HEK293T (cell line): ENCODE results near the gene IGDCC3.

Experiments
- CTCF ChIA-PET: fragments of 350-600 bp; formaldehyde crosslinking; extraction: SDS; loops from one replicate; lab custom pipeline; 2021; ENCODE audit warnings: antibody characterized with exemption, inconsistent platforms; lab: Yijun Ruan, JAX
- POLR2A ChIA-PET: fragments of 350-600 bp; formaldehyde crosslinking; extraction: SDS; loops from one replicate; lab custom pipeline; 2020; ENCODE audit warnings: antibody characterized with exemption, inconsistent platforms; lab: Yijun Ruan, JAX
- DNase-seq: peaks from one replicate; pipeline ENCODE4 v3.0.0; 2012; ENCODE audit warnings: mixed read lengths; ENCODE audit errors: extremely low spot score
- ARNT ChIP-seq: fragments of 450-650 bp; IDR thresholded peaks from 2 replicates; pipeline ENCODE4 v1.6.1; 2017; ENCODE audit warnings: mild to moderate bottlenecking
- BHLHE40 ChIP-seq: fragments of 450-650 bp; IDR thresholded peaks from 2 replicates; pipeline ENCODE4 v1.6.1; 2016; ENCODE audit warnings: mild to moderate bottlenecking, moderate library complexity, borderline replicate concordance
- CTBP1 ChIP-seq: fragments of 450-650 bp; IDR thresholded peaks from 2 replicates; pipeline ENCODE4 v1.6.1; 2016; ENCODE audit warnings: borderline replicate concordance
- ELF4 ChIP-seq: fragments of 450-650 bp; IDR thresholded peaks from 2 replicates; pipeline ENCODE4 v1.6.1; 2017; ENCODE audit warnings: antibody characterized with exemption
- FOXA1 ChIP-seq: fragments of 450-650 bp; IDR thresholded peaks from 2 replicates; pipeline ENCODE4 v1.6.1; 2016; ENCODE audit warnings: mild to moderate bottlenecking
- FOXK2 ChIP-seq: fragments of 450-650 bp; IDR thresholded peaks from 2 replicates; pipeline ENCODE4 v1.6.1; 2016; ENCODE audit warnings: mild to moderate bottlenecking
- FOXM1 ChIP-seq: fragments of 450-650 bp; IDR thresholded peaks from 2 replicates; pipeline ENCODE4 v1.6.1; 2017; ENCODE audit warnings: mild to moderate bottlenecking, borderline replicate concordance
- HDGF ChIP-seq: fragments of 450-650 bp; IDR thresholded peaks from 2 replicates; pipeline ENCODE4 v1.6.1; 2017; ENCODE audit warnings: antibody characterized with exemption, borderline replicate concordance
- L3MBTL2 ChIP-seq: fragments of 450-650 bp; conservative IDR thresholded peaks from 2 replicates; pipeline ENCODE4 v1.6.1; 2016; ENCODE audit warnings: mild to moderate bottlenecking
- LEF1 ChIP-seq: fragments of 450-650 bp; IDR thresholded peaks from 2 replicates; pipeline ENCODE4 v1.6.1; 2017; ENCODE audit warnings: mild to moderate bottlenecking, borderline replicate concordance
- NFRKB ChIP-seq: fragments of 450-650 bp; IDR thresholded peaks from 2 replicates; pipeline ENCODE4 v1.6.1; 2016; ENCODE audit warnings: mild to moderate bottlenecking, moderate library complexity
- PKNOX1 ChIP-seq: fragments of 450-650 bp; IDR thresholded peaks from 2 replicates; pipeline ENCODE4 v1.6.1; 2016
- SP1 ChIP-seq: fragments of 450-650 bp; IDR thresholded peaks from 2 replicates; pipeline ENCODE4 v1.6.1; 2017
- SUZ12 ChIP-seq: fragments of 450-650 bp; IDR thresholded peaks from 2 replicates; pipeline ENCODE4 v1.6.1; 2016; ENCODE audit warnings: mild to moderate bottlenecking
- TARDBP ChIP-seq: fragments of 450-650 bp; IDR thresholded peaks from 2 replicates; pipeline ENCODE4 v1.6.1; 2016
- ZNF384 ChIP-seq: fragments of 450-650 bp; IDR thresholded peaks from 2 replicates; pipeline ENCODE4 v1.6.1; 2016

Gene IGDCC3

GRCh38 chr15:65310431-65311137 lies 67.2 kb downstream of the IGDCC3 start:
- no peak for DNase-seq
- ChIA-PET CTCF (interaction anchor here (1.2 kb wide), 1 partner anchor 75 kb away, joined by 3 read pairs; no protein-coding TSS in a partner anchor), POLR2A (interaction anchor here (1.1 kb wide), 1 partner anchor 25 kb away, joined by 3 read pairs; no protein-coding TSS in a partner anchor)
- no peak for TF ChIP-seq L3MBTL2

- TF ChIP-seq ELF4: no peak
- TF ChIP-seq FOXM1: no peak
- TF ChIP-seq ARNT: no peak
- TF ChIP-seq NFRKB: no peak
- TF ChIP-seq SUZ12: no peak
- TF ChIP-seq HDGF: no peak
- ChIA-PET CTCF (interaction anchor here (1.1 to 1.2 kb wide), 2 partner anchors 8 to 75 kb away, joined by 3 read pairs; no protein-coding TSS in a partner anchor), POLR2A (interaction anchor here (1.1 kb wide), 1 partner anchor 24 kb away, joined by 3 read pairs; no protein-coding TSS in a partner anchor)
- no peak for DNase-seq
These were observed 67.9 kb downstream of the IGDCC3 start for GRCh38 chr15:65309882-65310418.

- ChIA-PET POLR2A (no interaction called here), CTCF (interaction anchor here (1.5 kb wide), 1 partner anchor 78 kb away, joined by 5 read pairs; no protein-coding TSS in a partner anchor)
- TF ChIP-seq SUZ12: no peak
- TF ChIP-seq FOXK2: no peak
- TF ChIP-seq CTBP1: no peak
- TF ChIP-seq L3MBTL2: no peak
- TF ChIP-seq FOXA1: no peak
- no peak for TF ChIP-seq TARDBP
- TF ChIP-seq ARNT: no peak
- no peak for TF ChIP-seq BHLHE40
- no peak for TF ChIP-seq FOXM1
- no peak for TF ChIP-seq SP1
- TF ChIP-seq HDGF: no peak
- TF ChIP-seq LEF1: no peak
- no peak for TF ChIP-seq ELF4
- no peak for TF ChIP-seq ZNF384
- no peak for TF ChIP-seq PKNOX1
- TF ChIP-seq NFRKB: no peak
- no peak for DNase-seq
These were observed 69.8 kb downstream of the IGDCC3 start for GRCh38 chr15:65307978-65308377.

GRCh38 chr15:65306551-65306950 lies 71.3 kb downstream of the IGDCC3 start:
- no peak for DNase-seq
- POLR2A ChIA-PET: interaction anchor here (1.4 to 3.3 kb wide), 4 partner anchors 9 to 121 kb away, joined by 5 to 71 read pairs (median 32); partner anchors contain the start of genes CLPX and PARP16

GRCh38 chr15:65305776-65306175 lies 72.0 kb downstream of the IGDCC3 start:
- TF ChIP-seq FOXK2 (no peak), ZNF384 (no peak), ARNT (no peak), PKNOX1 (no peak), SP1 (no peak), HDGF (no peak), NFRKB (no peak), BHLHE40 (no peak), TARDBP (no peak), LEF1 (no peak), L3MBTL2 (no peak), FOXM1 (no peak), ELF4 (no peak), SUZ12 (no peak), FOXA1 (no peak), CTBP1 (no peak)
- ChIA-PET CTCF (interaction anchor here (1.3 to 2.2 kb wide), 2 partner anchors 8 to 80 kb away, joined by 4 to 8 read pairs; no protein-coding TSS in a partner anchor), POLR2A (interaction anchor here (0.7 to 3.3 kb wide), 7 partner anchors 9 to 480 kb away, joined by 3 to 71 read pairs (median 24); partner anchors contain the start of genes CLPX, IGDCC3 and PARP16)
- DNase-seq: no peak

More at GRCh38 chr15:65306551-65306950, 71.3 kb downstream of the IGDCC3 start:
- no peak for TF ChIP-seq L3MBTL2
- TF ChIP-seq NFRKB: no peak
- no peak for TF ChIP-seq SUZ12
- no peak for TF ChIP-seq FOXM1
- TF ChIP-seq CTBP1: no peak
- no peak for TF ChIP-seq HDGF
- no peak for TF ChIP-seq PKNOX1
- TF ChIP-seq LEF1: no peak
- no peak for TF ChIP-seq ZNF384
- no peak for TF ChIP-seq BHLHE40
- no peak for TF ChIP-seq TARDBP
- no peak for TF ChIP-seq FOXK2
- TF ChIP-seq ELF4: no peak
- TF ChIP-seq ARNT: no peak
- no peak for TF ChIP-seq FOXA1
- no peak for TF ChIP-seq SP1
- CTCF ChIA-PET: interaction anchor here (2.2 kb wide), 1 partner anchor 79 kb away, joined by 8 read pairs; no protein-coding TSS in a partner anchor
